Measurements from ENCODE around the gene TBC1D24. TPM values are rescaled to one million over a fixed set of nuclear protein-coding genes. Genes with fewer than 3 reads are reported as not detected.

Gene TBC1D24
- total and polyA plus RNA-seq, 9 of the 15 experiments (the other 6 are each of a cell fraction or from before 2014, with no cell fraction given): 1.7 to 22.6 (median 7.2) TPM

DNA sequence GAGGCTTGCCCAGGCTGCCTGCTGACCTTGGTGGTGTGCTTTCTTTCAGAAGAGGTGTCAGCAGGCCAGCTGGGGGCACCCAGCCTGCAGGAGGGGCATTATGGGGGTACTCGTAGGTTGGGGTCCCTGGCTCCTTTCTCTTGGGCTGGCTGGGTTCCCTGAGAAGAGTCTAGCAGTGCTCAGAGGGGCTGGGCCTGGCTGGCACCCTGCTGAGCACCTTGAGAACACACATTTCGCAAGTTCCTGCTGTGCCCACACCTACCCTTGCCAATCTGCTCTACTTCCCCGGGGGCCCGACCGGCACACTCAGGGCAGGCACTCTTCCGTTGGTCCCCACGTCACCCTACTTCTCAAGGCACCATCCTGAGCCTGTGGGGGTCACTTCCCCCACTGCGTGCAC is 51.2 kb downstream of the TBC1D24 start (continued):
- no peak for TF ChIP-seq HNRNPL (IDR thresholded peaks at IDR 0.05; ENCODE audit: low read depth, low read length)

DNA sequence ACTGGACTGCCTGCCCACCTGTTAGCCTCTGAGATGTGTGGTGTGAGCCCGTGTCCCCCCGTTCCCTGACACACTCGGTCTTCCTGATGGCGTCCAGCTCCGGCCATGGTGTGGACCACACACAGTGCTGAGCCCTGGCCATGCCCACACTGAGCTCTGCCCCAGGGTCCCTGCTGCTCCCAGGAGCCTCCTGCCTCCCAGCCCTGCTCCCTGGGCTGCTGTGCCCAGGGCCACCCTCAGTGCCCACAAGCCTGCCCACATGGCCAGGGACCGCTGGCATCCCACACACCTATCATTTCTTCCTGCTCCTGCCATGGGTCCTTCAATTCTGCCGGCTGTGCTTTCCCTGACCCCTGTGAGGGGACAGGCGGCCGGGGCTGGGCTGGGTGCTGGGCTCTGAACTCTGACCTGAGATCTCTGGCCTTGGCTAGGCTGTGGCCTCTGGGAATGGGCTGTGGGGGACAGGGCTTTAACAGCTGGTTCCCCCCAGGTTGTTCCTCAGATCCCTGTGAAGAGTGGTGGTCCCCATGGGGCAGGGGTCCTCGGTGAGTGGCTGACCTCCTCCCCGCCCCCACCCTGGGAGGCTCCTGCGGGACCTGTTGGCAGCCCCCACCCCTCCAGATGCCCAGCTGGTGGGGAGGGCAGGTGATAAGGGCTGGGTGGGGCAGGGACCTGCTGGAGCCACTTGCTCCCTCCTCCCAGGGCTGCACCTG is 52.3 kb downstream of the TBC1D24 start:
- peaks cover 5 to 52% of the 10 kb centered on the region in 2 experiments; a peak in 3 of 5 replicates for H3K4me1 ChIP-seq (replicated peaks in 1 of 2; ENCODE audit: control insufficient read depth in 2 of 2, insufficient read depth in 2 of 2, low read length in 2 of 2)
- H3K4me3 ChIP-seq: no peak overlapping the region
- TF ChIP-seq TGIF2 (CRISPR knock-in tag; IDR thresholded peaks at IDR 0.05) (no peak), HNRNPLL (IDR thresholded peaks at IDR 0.05; ENCODE audit: low read depth, low read length, poor library complexity, severe bottlenecking) (no peak), MAZ (CRISPR knock-in tag; conservative IDR thresholded peaks at IDR 0.05 in 1 of 2, IDR thresholded peaks at IDR 0.05 in 1 of 2) (no peak), ZNF431 (CRISPR knock-in tag; IDR thresholded peaks at IDR 0.05) (no peak)
- H4K20me1 ChIP-seq (replicated peaks; ENCODE audit: control insufficient read depth, insufficient read depth, low read length): no peaks in the 10 kb centered on the region
- no peak for FAIRE-seq
- H3K9me3 ChIP-seq (replicated peaks; ENCODE audit: control insufficient read depth, insufficient read depth, low read depth, low read length): no peaks in the 10 kb centered on the region
- no peak overlapping the region for H2AFZ ChIP-seq (ENCODE audit: low read depth, low read length)
- in situ Hi-C loops (cut with MboI): no loop called here
- peaks cover under 1% of the 10 kb centered on the region; the same call in 2 of the 3 replicates for H3K79me2 ChIP-seq (ENCODE audit: control insufficient read depth, insufficient read depth, low read length)
- H3K27ac ChIP-seq (ENCODE audit: extremely low read depth, low read depth, low read length): no peak overlapping the region
- ChIA-PET POLR2A (no interaction called here), CTCF (ENCODE audit: low intra/inter-chr PET ratio) (no interaction called here)
- 90% methylated on average over 3 of the region's 12 CpGs for WGBS (ENCODE audit: insufficient coverage, low coverage, missing lambda C conversion rate)
- peaks cover 73% of the 10 kb centered on the region; the same call in 2 of the 3 replicates for H3K36me3 ChIP-seq (ENCODE audit: control insufficient read depth, insufficient read depth, low read length)
- no peaks in the 10 kb centered on the region for H3K27me3 ChIP-seq (ENCODE audit: control insufficient read depth in 2 of 2, insufficient read depth in 2 of 2, low read length in 2 of 2)
- intact Hi-C loops (cut with micrococcal nuclease): no loop called here
- H3K9me1 ChIP-seq (ENCODE audit: control insufficient read depth, insufficient read depth, low read length): peaks cover 3% of the 10 kb centered on the region
- BruUV-seq (replicated peaks): no TSS peak
- peak overlapping the region in 1 of 2 experiments; percentile 64; a peak in 2 of 4 replicates for H3K9ac ChIP-seq (ENCODE audit: insufficient read depth in 1 of 2, low read depth in 2 of 2, low read length in 2 of 2)
- ATAC-seq: no peak
- H3K4me2 ChIP-seq (ENCODE audit: insufficient read depth, low read length): no peak overlapping the region
- DNase-seq (ENCODE audit: extremely low read depth in 1 of 4, low spot score in 3 of 4): no peak
